Pancreas (tissue), 10 donors: ENCODE results near the gene OR13A1. TPM values are rescaled to one million over a fixed set of nuclear protein-coding genes. Genes with fewer than 3 reads are reported as not detected.
A peak's percentile ranks its signal among the peaks of the same experiment; 100 is the strongest.
"Not testable (repeated sequence)": the region's sequence is repeated elsewhere in the genome, so short reads cannot be mapped to it uniquely, and the experiment has no call there.

Experiments
- ATAC-seq, 4 donors: fragments of 200-7000 bp; cut with Tn5 transposase; one replicate each; pipeline versions ENCODE4 v1.8.0 to v1.9.1; 2020; ENCODE audit warnings: mild to moderate bottlenecking in 4 of 4, moderate library complexity in 4 of 4
- DNase-seq, 6 donors: peaks; one replicate each; pipeline ENCODE4 v3.0.0-alpha.2; 2020
- FAIRE-seq: peaks from 2 replicates; lab custom pipeline; 2012; peaks lifted over from hg19 to GRCh38; lab: Jason Lieb, UNC
- H3K27ac ChIP-seq, 4 donors: fragments of 200-600 bp; sonication (generic); 1 replicate in 3 of 4; 2 replicates in 1 of 4; pipeline versions ENCODE4 v1.5.0 to v1.8.0; 2020
- H3K27me3 ChIP-seq, 4 donors: fragments of 200-600 bp; one replicate each; pipeline ENCODE4 v1.8.0; 2021
- H3K36me3 ChIP-seq, 3 donors: fragments of 200-600 bp; sonication (generic) in 1 of 3; one replicate each; pipeline versions ENCODE4 v1.5.0 to v1.8.0; 2020 to 2021
- H3K4me1 ChIP-seq, 3 donors: fragments of 200-600 bp; one replicate each; pipeline ENCODE4 v1.8.0; 2021
- H3K4me3 ChIP-seq, 4 donors: fragments of 200-600 bp; sonication (generic) in 2 of 4; one replicate each; pipeline versions ENCODE4 v1.5.0 to v1.8.0; 2020 to 2021
- H3K9me3 ChIP-seq, 4 donors: fragments of 200-600 bp; one replicate each; pipeline ENCODE4 v1.8.0; 2021
- CTCF ChIP-seq, 4 donors: fragments of 200-600 bp; sonication (generic) in 3 of 4; IDR thresholded peaks; one replicate each; pipeline versions ENCODE4 v1.5.0 to v1.8.0; 2021; ENCODE audit warnings: antibody characterized with exemption in 4 of 4
- WGBS, 2 donors: extraction: QIAGEN DNeasy Blood & Tissue Kit; methylation state at CpG; one replicate each; pipeline ENCODE4 v1.1.7; 2013; 5-methylcytosine and 5-hydroxymethylcytosine counted together
- intact Hi-C, 3 donors: fragments of 100-400 bp; cut with DNase I; formaldehyde crosslinking; loops; one replicate each; pipeline versions ENCODE4 v1.11.1 to v1.14.2; 2022
- polyA plus RNA-seq, 2 donors: library from polyadenylated mRNA; stranded (reverse); fragments of 200-250 nt; gene quantifications; one replicate each; pipeline ENCODE4 v1.2.3, GENCODE V29; 2013
- total RNA-seq, 6 donors: library from RNA; stranded (reverse); fragmentation: NEBNext Ultra II Directional in 4 of 6; extraction: Animal tissue kit (Norgen Biotek cat#: 25700) in 4 of 6; gene quantifications; one replicate each; pipeline versions ENCODE4 v1.2.1 to v1.2.4, GENCODE V29; 2021 to 2023
- donor health status: healthy with polysubstance abuse.
- donor health status: DM: no; HTN: no; CAD: no; lungs with moderate emphysema.
- donor health status: DM: no; HTN: no; CAD: no.
- donor health status: control.
- donor health status: control.
- donor health status: Bipolar disorder and iron deficiency.
- donor health status: DM: yes; HTN: yes; CAD: no.
- donor health status: DM: no; HTN: no; CAD: no.
- donor health status: DM: no; HTN: no; CAD: no.
- donor health status: DM: yes; HTN: yes; CAD: no.

The OR13A1 gene
- total and polyA plus RNA-seq, 8 donors = 0.09 to 0.42 (median 0.15) TPM; not detected in 4

GRCh38 chr10:45325116-45325515 is 9.7 kb upstream of the OR13A1 start:
- no peak overlapping the region for H3K4me3 ChIP-seq
- no peak for ATAC-seq
- no peaks in the 10 kb centered on the region for H3K27me3 ChIP-seq
- no peak overlapping the region for H3K27ac ChIP-seq
- no peak for TF ChIP-seq CTCF (IDR thresholded peaks at IDR 0.05)
- no peak for FAIRE-seq
- no peaks in the 10 kb centered on the region for H3K4me1 ChIP-seq
- DNase-seq = no peak
- WGBS, 2 donors = 71 to 72% methylated on average over 1 of the region's 1 CpG
- intact Hi-C loops = no loop called here
- no peaks in the 10 kb centered on the region for H3K9me3 ChIP-seq
- no peaks in the 10 kb centered on the region for H3K36me3 ChIP-seq

- intact Hi-C loops = no loop called here
- Histone ChIP-seq H3K36me3 (no peaks in the 10 kb centered on the region), H3K4me1 (no peaks in the 10 kb centered on the region), H3K4me3 (no peak overlapping the region), H3K27me3 (no peaks in the 10 kb centered on the region), H3K9me3 (no peaks in the 10 kb centered on the region), H3K27ac (no peak overlapping the region)
- 91 to 94% methylated on average over 2 of the region's 2 CpGs for WGBS, 2 donors
- DNase-seq = no peak
- no peak for ATAC-seq
- no peak for FAIRE-seq
- TF ChIP-seq CTCF (IDR thresholded peaks at IDR 0.05) = no peak
These were observed 4.3 kb upstream of the OR13A1 start for GRCh38 chr10:45319702-45320101.

- H3K4me1 ChIP-seq = no peaks in the 10 kb centered on the region
- H3K27me3 ChIP-seq = no peaks in the 10 kb centered on the region
- DNase-seq (no peak), ATAC-seq (no peak), FAIRE-seq (no peak)
- no peaks in the 10 kb centered on the region for H3K9me3 ChIP-seq
- no peak for TF ChIP-seq CTCF (IDR thresholded peaks at IDR 0.05)
- WGBS, 2 donors = 71 to 81% methylated on average over 3 of the region's 3 CpGs
- no peak overlapping the region for H3K4me3 ChIP-seq
- intact Hi-C loops = no loop called here
- H3K36me3 ChIP-seq = no peaks in the 10 kb centered on the region
- H3K27ac ChIP-seq = no peak overlapping the region
These were observed 2.0 kb downstream of the OR13A1 start for GRCh38 chr10:45313264-45313873.

- FAIRE-seq = no peak
- no peaks in the 10 kb centered on the region for H3K27me3 ChIP-seq
- no peaks in the 10 kb centered on the region for H3K4me1 ChIP-seq
- peak in 1 of 4 donors; percentile 12 for TF ChIP-seq CTCF (IDR thresholded peaks at IDR 0.05)
- ATAC-seq = peak in 3 of 4 donors; percentile 60 to 88 (median 72)
- H3K36me3 ChIP-seq = no peaks in the 10 kb centered on the region
- no peaks in the 10 kb centered on the region for H3K9me3 ChIP-seq
- no peak for DNase-seq
- no peak overlapping the region for H3K4me3 ChIP-seq
- intact Hi-C loops = no loop called here
- no peak overlapping the region for H3K27ac ChIP-seq
These were observed 6.7 kb downstream of the OR13A1 start for GRCh38 chr10:45308707-45309106.

- Histone ChIP-seq H3K36me3 (no peaks in the 10 kb centered on the region), H3K4me1 (no peaks in the 10 kb centered on the region), H3K27ac (no peak overlapping the region), H3K9me3 (no peaks in the 10 kb centered on the region), H3K27me3 (peaks cover 0 to 4% (median 0%) of the 10 kb centered on the region in 4 donors), H3K4me3 (no peak overlapping the region)
- FAIRE-seq = no peak
- no peak for TF ChIP-seq CTCF (IDR thresholded peaks at IDR 0.05)
- ATAC-seq = no peak
- intact Hi-C loops = no loop called here
- 58 to 68% methylated on average over 3 of the region's 3 CpGs for WGBS, 2 donors
- no peak for DNase-seq
These were observed 12.8 kb downstream of the OR13A1 start for GRCh38 chr10:45302573-45302972.

GRCh38 chr10:45298341-45298955 is 17.0 kb downstream of the OR13A1 start:
- 61 to 73% methylated on average over 4 of the region's 4 CpGs for WGBS, 2 donors

More at GRCh38 chr10:45298341-45298955, 17.0 kb downstream of the OR13A1 start:
- H3K9me3 ChIP-seq, DNase-seq, H3K4me1 ChIP-seq, ATAC-seq, H3K4me3 ChIP-seq, H3K36me3 ChIP-seq, H3K27ac ChIP-seq, intact Hi-C loops, H3K27me3 ChIP-seq, FAIRE-seq: not testable (repeated sequence)
